ENCODE results near the gene OSBP2.

DNA sequence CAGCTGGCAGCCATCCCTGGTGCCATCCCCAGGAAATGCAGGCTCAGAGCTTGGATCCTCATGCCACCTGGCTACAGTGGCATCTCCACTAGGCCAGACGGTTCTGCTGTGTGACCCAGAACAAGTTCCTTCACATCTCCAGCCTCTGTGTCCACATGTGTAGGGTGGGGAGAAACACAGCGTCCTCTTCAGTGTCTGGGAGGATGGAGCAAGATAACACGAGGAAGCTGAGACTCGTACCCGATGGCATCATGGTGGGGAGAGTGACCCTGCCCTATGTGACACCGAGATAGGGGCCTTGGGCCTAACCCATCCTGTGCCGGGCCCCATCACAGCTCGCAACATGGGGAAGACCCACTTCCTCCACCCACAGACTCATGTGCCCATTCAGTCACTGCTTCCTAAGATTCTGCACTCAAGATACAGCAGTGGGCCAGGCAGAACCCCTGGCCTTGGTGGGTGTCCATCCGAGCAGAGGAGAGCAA, 195.4 kb downstream of the OSBP2 start:
- TF ChIP-seq EP300 (IDR thresholded peaks at IDR 0.05), result no peak
- TF ChIP-seq, protein P1, sequence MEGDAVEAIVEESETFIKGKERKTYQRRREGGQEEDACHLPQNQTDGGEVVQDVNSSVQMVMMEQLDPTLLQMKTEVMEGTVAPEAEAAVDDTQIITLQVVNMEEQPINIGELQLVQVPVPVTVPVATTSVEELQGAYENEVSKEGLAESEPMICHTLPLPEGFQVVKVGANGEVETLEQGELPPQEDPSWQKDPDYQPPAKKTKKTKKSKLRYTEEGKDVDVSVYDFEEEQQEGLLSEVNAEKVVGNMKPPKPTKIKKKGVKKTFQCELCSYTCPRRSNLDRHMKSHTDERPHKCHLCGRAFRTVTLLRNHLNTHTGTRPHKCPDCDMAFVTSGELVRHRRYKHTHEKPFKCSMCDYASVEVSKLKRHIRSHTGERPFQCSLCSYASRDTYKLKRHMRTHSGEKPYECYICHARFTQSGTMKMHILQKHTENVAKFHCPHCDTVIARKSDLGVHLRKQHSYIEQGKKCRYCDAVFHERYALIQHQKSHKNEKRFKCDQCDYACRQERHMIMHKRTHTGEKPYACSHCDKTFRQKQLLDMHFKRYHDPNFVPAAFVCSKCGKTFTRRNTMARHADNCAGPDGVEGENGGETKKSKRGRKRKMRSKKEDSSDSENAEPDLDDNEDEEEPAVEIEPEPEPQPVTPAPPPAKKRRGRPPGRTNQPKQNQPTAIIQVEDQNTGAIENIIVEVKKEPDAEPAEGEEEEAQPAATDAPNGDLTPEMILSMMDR (IDR thresholded peaks at IDR 0.05), result no peak
- TF ChIP-seq POLR2A (IDR thresholded peaks at IDR 0.05), result no peak
